ENCODE results near the gene IL16.

IL16 gene

DNA sequence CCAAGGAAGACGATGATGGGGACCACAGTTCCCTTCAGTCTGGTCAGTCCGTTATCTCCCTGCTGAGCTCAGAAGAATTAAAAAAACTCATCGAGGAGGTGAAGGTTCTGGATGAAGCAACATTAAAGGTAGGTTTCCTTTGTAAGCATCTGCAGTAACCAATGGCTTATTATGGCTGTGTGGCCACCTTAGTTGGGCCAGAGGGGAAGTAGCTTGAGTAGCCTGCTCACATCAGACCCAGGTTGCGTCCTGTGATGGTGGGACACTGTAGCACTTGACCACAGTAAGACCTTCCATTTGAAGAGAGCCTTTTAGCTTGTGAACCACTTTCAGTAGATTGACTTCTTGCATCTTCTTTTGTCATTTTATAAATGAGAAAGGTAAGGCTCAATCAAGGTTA, 104.7 kb downstream of the IL16 start:
- TF ChIP-seq, protein P1, sequence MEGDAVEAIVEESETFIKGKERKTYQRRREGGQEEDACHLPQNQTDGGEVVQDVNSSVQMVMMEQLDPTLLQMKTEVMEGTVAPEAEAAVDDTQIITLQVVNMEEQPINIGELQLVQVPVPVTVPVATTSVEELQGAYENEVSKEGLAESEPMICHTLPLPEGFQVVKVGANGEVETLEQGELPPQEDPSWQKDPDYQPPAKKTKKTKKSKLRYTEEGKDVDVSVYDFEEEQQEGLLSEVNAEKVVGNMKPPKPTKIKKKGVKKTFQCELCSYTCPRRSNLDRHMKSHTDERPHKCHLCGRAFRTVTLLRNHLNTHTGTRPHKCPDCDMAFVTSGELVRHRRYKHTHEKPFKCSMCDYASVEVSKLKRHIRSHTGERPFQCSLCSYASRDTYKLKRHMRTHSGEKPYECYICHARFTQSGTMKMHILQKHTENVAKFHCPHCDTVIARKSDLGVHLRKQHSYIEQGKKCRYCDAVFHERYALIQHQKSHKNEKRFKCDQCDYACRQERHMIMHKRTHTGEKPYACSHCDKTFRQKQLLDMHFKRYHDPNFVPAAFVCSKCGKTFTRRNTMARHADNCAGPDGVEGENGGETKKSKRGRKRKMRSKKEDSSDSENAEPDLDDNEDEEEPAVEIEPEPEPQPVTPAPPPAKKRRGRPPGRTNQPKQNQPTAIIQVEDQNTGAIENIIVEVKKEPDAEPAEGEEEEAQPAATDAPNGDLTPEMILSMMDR (IDR thresholded peaks at IDR 0.05; ENCODE audit: control insufficient read depth, insufficient read depth, low read depth, low read length, missing control alignments): no peak
- no peak for DNase-seq (ENCODE audit: low read depth)
- H3K4me3 ChIP-seq (ENCODE audit: control insufficient read depth, low read depth, low read length): no peak overlapping the region

DNA sequence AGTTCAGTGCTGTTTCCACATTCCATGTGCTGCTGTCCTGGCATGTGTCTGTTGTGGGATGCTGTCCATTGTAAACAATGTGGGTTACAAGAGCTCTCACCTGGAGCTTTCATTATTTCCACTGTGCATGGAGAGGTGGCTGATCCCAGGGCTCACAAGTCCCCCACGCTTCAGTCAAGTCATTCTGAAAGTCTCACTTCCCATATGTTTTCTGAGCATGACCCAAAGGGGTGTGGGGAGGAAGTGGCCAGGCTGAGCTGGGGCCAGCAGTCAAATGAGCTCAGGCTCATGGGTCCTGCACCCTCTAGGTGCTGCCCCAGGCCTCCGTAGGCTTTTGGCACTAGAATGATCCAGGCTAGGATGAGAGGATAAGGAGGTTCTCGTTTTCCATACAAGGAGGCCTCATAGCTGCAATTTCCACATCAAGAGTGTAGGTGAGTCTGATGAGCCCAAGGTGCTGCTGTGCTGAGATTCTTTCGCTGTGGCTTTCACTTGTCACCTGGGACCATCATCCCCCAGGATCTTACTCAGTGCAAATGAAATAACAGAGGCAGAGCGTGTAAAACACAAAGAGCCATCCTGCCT, 105.2 kb downstream of the IL16 start:
- H3K4me3 ChIP-seq (ENCODE audit: control insufficient read depth, low read depth, low read length): no peak overlapping the region
- TF ChIP-seq, protein P1 (IDR thresholded peaks at IDR 0.05; ENCODE audit: control insufficient read depth, insufficient read depth, low read depth, low read length, missing control alignments): no peak

DNA sequence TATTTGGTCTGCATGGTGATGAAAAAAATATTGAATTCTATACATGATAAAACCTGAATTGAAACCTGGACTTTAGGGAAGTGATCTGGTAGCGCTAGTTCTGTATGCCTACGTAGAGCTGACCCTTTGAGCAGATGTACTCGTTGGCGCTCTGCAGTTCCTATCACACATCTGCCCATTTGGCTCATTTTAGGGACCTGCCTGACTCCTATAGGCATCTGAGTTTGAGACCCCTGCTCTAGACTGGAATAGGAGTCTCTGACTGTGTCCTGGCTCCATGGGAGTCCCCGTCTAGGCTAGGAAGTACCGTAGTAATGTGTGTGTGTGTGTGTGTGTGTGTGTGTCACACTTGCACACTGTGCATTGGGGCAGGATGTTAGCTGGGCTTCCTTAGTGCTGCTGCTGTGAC, 106.0 kb downstream of the IL16 start:
- TF ChIP-seq, protein P1 (IDR thresholded peaks at IDR 0.05; ENCODE audit: control insufficient read depth, insufficient read depth, low read depth, low read length, missing control alignments): no peak
- DNase-seq (ENCODE audit: low read depth): no peak
- no peak overlapping the region for H3K4me3 ChIP-seq (ENCODE audit: control insufficient read depth, low read depth, low read length)

More for the DNA sequence above, 105.2 kb downstream of the IL16 start:
- DNase-seq (ENCODE audit: low read depth): no peak

DNA sequence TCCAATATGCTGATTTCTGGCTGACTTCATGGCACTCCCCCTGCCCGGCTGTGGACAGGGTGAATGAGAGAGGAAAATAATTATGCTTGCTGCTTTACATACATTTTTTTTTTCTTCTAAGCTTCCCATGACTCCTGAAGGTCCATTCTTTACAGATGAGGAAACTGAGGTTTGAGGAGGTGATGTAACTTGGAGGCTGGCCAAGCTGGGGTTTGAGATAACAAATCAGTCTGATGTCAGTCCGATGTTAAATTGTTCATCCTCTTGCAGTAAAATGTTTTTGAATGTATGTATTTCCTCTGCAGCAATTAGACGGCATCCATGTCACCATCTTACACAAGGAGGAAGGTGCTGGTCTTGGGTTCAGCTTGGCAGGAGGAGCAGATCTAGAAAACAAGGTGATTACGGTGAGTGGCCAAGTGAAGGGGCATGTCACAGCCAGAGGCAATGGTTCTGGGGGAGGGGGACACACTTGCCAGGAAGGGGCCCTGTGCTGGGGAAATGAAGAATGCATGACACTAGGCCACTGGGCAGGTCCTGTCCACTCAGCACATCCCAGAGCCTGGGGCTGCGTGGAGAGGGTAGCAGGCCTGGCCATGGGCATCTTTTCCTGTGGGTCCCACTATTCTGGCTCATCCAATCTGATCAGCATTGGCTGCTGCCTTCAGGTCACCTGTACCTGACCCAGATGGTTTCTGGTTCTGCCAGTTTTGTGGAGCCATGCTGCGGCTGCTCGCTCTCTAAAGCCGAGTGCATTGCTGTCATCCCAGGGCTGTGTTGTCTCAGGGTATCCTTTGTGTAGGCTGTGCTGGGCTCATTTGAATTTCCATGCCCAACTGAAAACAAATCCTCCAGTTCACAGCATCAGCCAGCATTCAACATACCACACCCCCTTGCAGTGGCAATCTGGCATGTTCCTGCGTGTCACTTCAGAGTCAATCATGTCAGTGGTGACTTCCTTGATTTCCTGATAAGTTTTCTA, 106.9 kb downstream of the IL16 start:
- TF ChIP-seq, protein P1 (IDR thresholded peaks at IDR 0.05; ENCODE audit: control insufficient read depth, insufficient read depth, low read depth, low read length, missing control alignments): no peak
- DNase-seq (ENCODE audit: low read depth): no peak
- no peak overlapping the region for H3K4me3 ChIP-seq (ENCODE audit: control insufficient read depth, low read depth, low read length)

DNA sequence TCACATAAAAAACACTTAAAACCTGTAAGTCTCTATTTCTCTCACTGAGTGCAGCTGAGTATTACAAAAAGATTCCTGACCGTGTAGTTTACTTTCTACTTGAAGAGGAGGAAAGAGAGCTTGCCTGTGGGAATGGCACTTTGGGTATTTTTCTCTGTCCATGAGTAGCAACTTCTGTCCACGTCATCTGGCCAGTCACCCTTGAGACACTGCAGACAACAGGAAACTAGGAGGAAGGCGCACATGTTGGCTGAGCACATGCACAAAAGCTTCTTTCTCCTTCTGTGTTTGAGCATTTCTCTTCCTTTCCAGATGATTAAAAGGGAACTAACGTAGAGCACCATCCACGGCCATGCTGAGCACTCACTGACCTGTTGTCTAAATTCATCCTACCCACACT, 107.5 kb downstream of the IL16 start:
- TF ChIP-seq, protein P1 (IDR thresholded peaks at IDR 0.05; ENCODE audit: control insufficient read depth, insufficient read depth, low read depth, low read length, missing control alignments): no peak
- DNase-seq (ENCODE audit: low read depth): no peak

DNA sequence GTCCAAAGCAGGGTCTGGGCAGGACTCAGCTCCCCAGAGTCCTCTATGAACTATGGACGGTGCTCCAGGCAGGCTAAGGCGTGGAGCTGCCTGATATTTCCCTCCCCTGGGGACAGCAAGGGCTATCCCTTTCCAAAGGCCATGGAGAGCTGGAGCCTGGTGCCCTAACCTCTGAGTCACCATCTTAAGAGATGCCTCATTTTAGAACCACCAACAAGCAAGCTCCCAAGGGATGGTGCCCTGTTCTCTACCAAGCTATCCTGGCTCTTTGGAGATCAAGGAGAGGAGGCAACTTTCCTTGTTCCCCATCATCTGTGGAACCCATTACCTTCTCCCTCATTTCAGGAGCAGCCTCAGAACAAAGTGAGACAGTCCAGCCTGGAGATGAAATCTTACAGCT, 111.6 kb downstream of the IL16 start:
- TF ChIP-seq, protein P1 (IDR thresholded peaks at IDR 0.05; ENCODE audit: control insufficient read depth, insufficient read depth, low read depth, low read length, missing control alignments): no peak
- DNase-seq (ENCODE audit: low read depth): no peak

More for the DNA sequence above, 107.5 kb downstream of the IL16 start:
- H3K4me3 ChIP-seq (ENCODE audit: control insufficient read depth, low read depth, low read length): no peak overlapping the region

More for the DNA sequence above, 111.6 kb downstream of the IL16 start:
- H3K4me3 ChIP-seq (ENCODE audit: control insufficient read depth, low read depth, low read length): no peak overlapping the region
